Measurements from ENCODE around the gene EDARADD. TPM values are rescaled to one million over a fixed set of nuclear protein-coding genes. Genes with fewer than 3 reads are reported as not detected.

Gene EDARADD
- total RNA-seq, 4 donors from 2014 or later = 8.4 to 11.8 (median 8.8) TPM

DNA sequence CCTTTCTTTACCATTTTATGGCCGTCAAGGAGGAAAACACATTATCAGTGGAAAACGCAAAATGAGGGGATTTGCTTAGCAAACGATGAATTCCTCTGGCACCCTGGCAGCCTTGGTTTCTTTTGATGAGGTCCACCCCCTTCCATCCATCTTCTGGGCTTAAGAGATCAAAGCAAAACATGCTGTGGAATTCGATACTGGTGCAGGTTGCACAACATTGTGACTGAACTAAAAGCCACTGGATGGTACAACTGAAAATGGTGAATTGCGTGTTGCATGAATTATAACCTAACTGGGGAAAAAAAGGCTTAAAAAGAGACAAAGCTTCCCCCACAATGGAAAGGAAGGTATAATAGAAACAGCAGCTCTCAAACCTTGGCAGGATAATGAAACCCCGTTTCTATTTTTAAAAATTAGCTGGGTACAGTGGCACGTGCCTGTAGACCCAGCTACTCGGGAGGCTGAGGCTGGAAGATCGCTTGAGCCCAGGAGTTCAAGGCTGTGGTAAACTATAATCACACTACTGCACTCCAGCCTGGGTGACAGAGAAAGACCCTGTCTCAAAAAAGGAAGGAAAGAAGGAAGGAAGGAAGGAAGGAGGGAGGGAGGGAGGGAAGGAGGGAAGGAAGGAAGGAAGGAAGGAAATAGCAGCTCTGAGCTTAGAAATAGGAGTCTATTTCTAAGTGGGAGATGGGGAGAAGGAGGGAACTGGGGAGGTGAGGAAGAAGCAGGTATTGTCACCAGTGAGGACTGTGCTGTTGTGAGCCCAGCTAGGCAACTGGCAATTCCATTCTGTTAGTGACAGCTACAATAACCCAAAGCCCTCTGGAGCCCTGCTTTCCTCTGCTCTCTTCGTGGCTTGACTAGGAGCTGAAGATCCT lies 100.7 kb downstream of the EDARADD start:
- Histone ChIP-seq H3K27ac (no peak overlapping the region), H3K9me3 (no peaks in the 10 kb centered on the region), H3K4me3 (replicated peaks in 1 of 3) (no peak overlapping the region), H3K27me3 (no peaks in the 10 kb centered on the region), H3K4me1 (peaks cover 0 to 3% of the 10 kb centered on the region in 2 donors), H3K36me3 (no peaks in the 10 kb centered on the region)
- 46 to 47% methylated on average over 10 of the region's 10 CpGs for WGBS, 2 donors
- no peak for DNase-seq
- no peak for TF ChIP-seq POLR2A (IDR thresholded peaks at IDR 0.05)
- TF ChIP-seq, protein P1, sequence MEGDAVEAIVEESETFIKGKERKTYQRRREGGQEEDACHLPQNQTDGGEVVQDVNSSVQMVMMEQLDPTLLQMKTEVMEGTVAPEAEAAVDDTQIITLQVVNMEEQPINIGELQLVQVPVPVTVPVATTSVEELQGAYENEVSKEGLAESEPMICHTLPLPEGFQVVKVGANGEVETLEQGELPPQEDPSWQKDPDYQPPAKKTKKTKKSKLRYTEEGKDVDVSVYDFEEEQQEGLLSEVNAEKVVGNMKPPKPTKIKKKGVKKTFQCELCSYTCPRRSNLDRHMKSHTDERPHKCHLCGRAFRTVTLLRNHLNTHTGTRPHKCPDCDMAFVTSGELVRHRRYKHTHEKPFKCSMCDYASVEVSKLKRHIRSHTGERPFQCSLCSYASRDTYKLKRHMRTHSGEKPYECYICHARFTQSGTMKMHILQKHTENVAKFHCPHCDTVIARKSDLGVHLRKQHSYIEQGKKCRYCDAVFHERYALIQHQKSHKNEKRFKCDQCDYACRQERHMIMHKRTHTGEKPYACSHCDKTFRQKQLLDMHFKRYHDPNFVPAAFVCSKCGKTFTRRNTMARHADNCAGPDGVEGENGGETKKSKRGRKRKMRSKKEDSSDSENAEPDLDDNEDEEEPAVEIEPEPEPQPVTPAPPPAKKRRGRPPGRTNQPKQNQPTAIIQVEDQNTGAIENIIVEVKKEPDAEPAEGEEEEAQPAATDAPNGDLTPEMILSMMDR (IDR thresholded peaks at IDR 0.05) = no peak
- intact Hi-C loops (cut with DNase I) = loop anchor here (5.0 to 10.0 kb wide), 2 partner anchors 210 to 393 kb away; partner anchors contain the start of gene ERO1B

- Histone ChIP-seq H3K27ac (no peak overlapping the region), H3K4me3 (replicated peaks in 1 of 3) (no peak overlapping the region), H3K9me3 (no peaks in the 10 kb centered on the region), H3K36me3 (no peaks in the 10 kb centered on the region), H3K27me3 (no peaks in the 10 kb centered on the region), H3K4me1 (no peaks in the 10 kb centered on the region)
- TF ChIP-seq, protein P1 (IDR thresholded peaks at IDR 0.05) = no peak
- no peak for TF ChIP-seq POLR2A (IDR thresholded peaks at IDR 0.05)
- WGBS, 2 donors = 60 to 62% methylated on average over 10 to 11 of the region's 11 CpGs
- peak in 1 of 2 donors; percentile 9 for DNase-seq
- intact Hi-C loops (cut with DNase I) = loop anchor here (10.0 kb wide), 1 partner anchor 211 kb away; the partner anchor contains the start of gene ERO1B
Observed at GRCh38 chr1:236495467-236496112, 101.5 kb downstream of the EDARADD start.

DNA sequence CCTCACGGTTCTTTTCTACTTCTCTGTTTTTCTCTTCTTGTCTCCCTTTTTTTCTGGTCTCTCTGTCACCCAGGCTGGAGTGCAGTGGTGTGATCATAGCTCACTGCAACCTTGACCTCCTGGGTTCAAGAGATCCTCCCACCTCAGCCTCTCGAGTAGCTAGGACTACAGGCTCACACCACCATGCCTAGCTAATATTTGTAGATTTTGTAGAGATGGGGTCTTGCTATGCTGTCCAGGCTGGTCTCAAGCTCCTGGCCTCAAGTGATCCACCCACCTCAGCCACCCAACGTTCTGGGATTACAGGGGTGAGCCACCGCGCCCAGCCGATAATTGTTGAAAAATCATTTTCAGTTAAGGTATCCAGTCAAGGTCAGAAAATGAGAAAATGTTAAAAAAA lies 103.8 kb downstream of the EDARADD start:
- H3K4me3 ChIP-seq (replicated peaks in 1 of 3) = no peak overlapping the region
- TF ChIP-seq POLR2A (IDR thresholded peaks at IDR 0.05) = no peak
- TF ChIP-seq, protein P1 (IDR thresholded peaks at IDR 0.05) = no peak
- no peaks in the 10 kb centered on the region for H3K27me3 ChIP-seq
- intact Hi-C loops (cut with DNase I) = loop anchor here (10.0 kb wide), 1 partner anchor 213 kb away; the partner anchor contains the start of gene ERO1B
- H3K27ac ChIP-seq = no peak overlapping the region
- H3K36me3 ChIP-seq = no peaks in the 10 kb centered on the region
- H3K4me1 ChIP-seq = peaks cover 2 to 3% of the 10 kb centered on the region in 2 donors
- no peaks in the 10 kb centered on the region for H3K9me3 ChIP-seq
- DNase-seq = no peak
- WGBS, 2 donors = 70 to 76% methylated on average over 5 to 6 of the region's 6 CpGs

- intact Hi-C loops (cut with DNase I) = no loop called here
- H3K4me1 ChIP-seq = peaks cover 7 to 8% of the 10 kb centered on the region in 2 donors
- 94% methylated on average over 6 of the region's 6 CpGs for WGBS, 2 donors
Observed at GRCh38 chr1:236501093-236501492, 107.0 kb downstream of the EDARADD start.

More at GRCh38 chr1:236501093-236501492, 107.0 kb downstream of the EDARADD start:
- no peak overlapping the region for H3K4me3 ChIP-seq (replicated peaks in 1 of 3)
- H3K27me3 ChIP-seq = no peaks in the 10 kb centered on the region
- H3K9me3 ChIP-seq = no peaks in the 10 kb centered on the region
- DNase-seq = no peak
- TF ChIP-seq POLR2A (IDR thresholded peaks at IDR 0.05) = no peak
- TF ChIP-seq, protein P1 (IDR thresholded peaks at IDR 0.05) = no peak
- no peaks in the 10 kb centered on the region for H3K36me3 ChIP-seq
- H3K27ac ChIP-seq = no peak overlapping the region

Measured in thyroid gland (tissue), 4 donors.